ENCODE data around the gene TBX15. TPM values are rescaled to one million over a fixed set of nuclear protein-coding genes. Genes with fewer than 3 reads are reported as not detected.
A peak's percentile ranks its signal among the peaks of the same experiment; 100 is the strongest.
"Not testable (repeated sequence)": the region's sequence is repeated elsewhere in the genome, so short reads cannot be mapped to it uniquely, and the experiment has no call there.

Gene TBX15
- total RNA-seq, 1 donor from 2014 or later = 33.9 TPM

- no peak for DNase-seq
Measured at GRCh38 chr1:118926261-118926660, 61.9 kb downstream of the TBX15 start.

GRCh38 chr1:118925651-118926050, 62.5 kb downstream of the TBX15 start:
- no peak for DNase-seq

- no peak for DNase-seq
Measured at GRCh38 chr1:118923319-118923718, 64.8 kb downstream of the TBX15 start.

- no peak for DNase-seq
Measured at GRCh38 chr1:118921994-118922393, 66.1 kb downstream of the TBX15 start.

- peak; percentile 23 for DNase-seq
Measured at GRCh38 chr1:118920124-118920717, 67.9 kb downstream of the TBX15 start.

GRCh38 chr1:118918940-118919259, 69.2 kb downstream of the TBX15 start:
- no peak for DNase-seq

GRCh38 chr1:118918230-118918939, 69.8 kb downstream of the TBX15 start:
- no peak for DNase-seq

- DNase-seq = not testable (repeated sequence)
Measured at GRCh38 chr1:118916346-118916745, 71.8 kb downstream of the TBX15 start.

GRCh38 chr1:118914379-118915161, 73.6 kb downstream of the TBX15 start:
- no peak for DNase-seq

GRCh38 chr1:118913818-118914217, 74.3 kb downstream of the TBX15 start:
- DNase-seq = no peak

GRCh38 chr1:118912574-118912973, 75.6 kb downstream of the TBX15 start:
- DNase-seq = no peak

- DNase-seq = no peak
Measured at GRCh38 chr1:118911571-118911970, 76.6 kb downstream of the TBX15 start.

- no peak for DNase-seq
Measured at GRCh38 chr1:118907466-118907865, 80.7 kb downstream of the TBX15 start.

GRCh38 chr1:118905671-118906070, 82.5 kb downstream of the TBX15 start:
- DNase-seq = no peak

GRCh38 chr1:118905196-118905595, 82.9 kb downstream of the TBX15 start:
- no peak for DNase-seq

GRCh38 chr1:118902711-118903191, 85.4 kb downstream of the TBX15 start:
- DNase-seq = peak; percentile 42

GRCh38 chr1:118902299-118902698, 85.8 kb downstream of the TBX15 start:
- DNase-seq = no peak

- DNase-seq = no peak
Measured at GRCh38 chr1:118900643-118901440, 87.3 kb downstream of the TBX15 start.

GRCh38 chr1:118899340-118899739, 88.8 kb downstream of the TBX15 start:
- no peak for DNase-seq

- DNase-seq = no peak
Measured at GRCh38 chr1:118898712-118899111, 89.4 kb downstream of the TBX15 start.

GRCh38 chr1:118896416-118896815, 91.7 kb downstream of the TBX15 start:
- no peak for DNase-seq

GRCh38 chr1:118894836-118895235, 93.3 kb downstream of the TBX15 start:
- no peak for DNase-seq
